Loucy (cell line): Measurements from ENCODE around the gene LRP3.

Experiments used
- CTCF ChIP-seq: fragments of 200-600 bp; sonication (generic); conservative IDR thresholded peaks from 2 replicates; pipeline ENCODE4 v1.5.1; 2014; ENCODE audit warnings: mild to moderate bottlenecking, antibody characterized with exemption, low read length
- EZH2phosphoT487 ChIP-seq: fragments of 200-600 bp; IDR thresholded peaks from 2 replicates; pipeline ENCODE4 v1.6.1; 2018; ENCODE audit warnings: antibody characterized with exemption, mild to moderate bottlenecking, moderate library complexity, borderline replicate concordance

- TF ChIP-seq CTCF: no peak
- no peak for TF ChIP-seq EZH2phosphoT487
These were observed 18.1 kb upstream of the LRP3 start for GRCh38 chr19:33175886-33176669.
